C1 segment of cervical spinal cord (tissue), 14 donors: Measurements from ENCODE around the gene WDR59.

Experiments used
- DNase-seq, 14 donors: peaks; one replicate each; lab custom pipeline; 2025; lab: John Stamatoyannopoulos, UW

The WDR59 gene

DNA sequence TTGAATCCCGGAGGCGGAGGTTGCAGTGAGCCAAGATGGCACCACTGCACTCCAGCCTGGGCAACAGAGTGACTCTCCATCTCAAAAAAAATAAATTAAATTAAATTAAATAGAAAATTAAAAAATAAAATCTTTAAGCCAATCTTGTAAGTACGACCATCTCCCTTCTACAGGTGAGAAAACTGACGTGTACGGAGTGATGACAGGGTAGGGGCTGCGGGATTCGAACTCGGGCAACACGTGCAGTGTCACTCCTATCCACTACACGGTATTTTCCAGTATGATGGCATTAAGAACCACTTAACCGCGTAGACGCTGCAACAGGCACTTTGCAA lies 762 bp downstream of the WDR59 start:
- no peak for DNase-seq

- DNase-seq, result no peak
Observed at GRCh38 chr16:74982256-74982655, 2.7 kb downstream of the WDR59 start.

GRCh38 chr16:74975591-74975990 lies 9.3 kb downstream of the WDR59 start:
- DNase-seq, result no peak

DNA sequence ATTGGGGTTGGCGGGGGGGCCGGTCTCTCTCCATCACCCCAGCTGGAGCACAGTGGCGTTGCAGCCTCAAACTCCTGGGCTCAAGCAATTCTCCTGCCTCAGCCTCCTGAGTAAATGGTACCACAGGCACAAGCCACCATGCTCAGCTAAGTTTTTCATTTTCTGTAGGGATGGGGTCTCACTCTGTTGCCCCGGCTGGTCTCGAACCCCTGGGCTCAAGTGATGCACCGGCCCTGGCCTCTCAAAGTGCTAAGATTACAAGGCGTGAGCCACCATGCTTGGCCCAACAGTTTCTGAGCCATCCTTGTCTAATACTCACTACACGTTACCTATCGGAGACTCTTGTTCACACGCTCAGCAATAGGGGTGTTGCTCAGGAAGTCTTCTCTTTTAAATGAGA lies 11.6 kb downstream of the WDR59 start:
- DNase-seq, result no peak

DNA sequence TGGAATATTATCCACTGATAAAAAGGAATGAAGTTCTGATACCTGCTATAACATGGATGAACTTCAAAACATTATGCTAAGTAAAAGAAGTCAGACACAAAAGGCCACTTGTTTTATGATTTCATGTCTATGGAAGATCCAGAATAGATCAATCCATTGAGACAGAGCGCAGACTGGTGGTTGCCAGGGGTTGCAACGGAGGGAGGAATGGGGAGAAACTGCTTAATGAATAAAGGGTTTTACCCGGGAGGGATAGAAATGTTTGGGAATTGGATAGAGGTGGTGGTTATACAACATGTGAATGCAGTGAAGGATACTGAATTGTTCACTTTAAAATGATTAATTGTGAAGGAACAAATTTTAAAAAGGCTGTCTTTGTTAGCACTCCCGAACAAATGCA lies 30.2 kb downstream of the WDR59 start:
- DNase-seq, result peak in 5 of 14 donors; percentile 2 to 19 (median 6)

DNA sequence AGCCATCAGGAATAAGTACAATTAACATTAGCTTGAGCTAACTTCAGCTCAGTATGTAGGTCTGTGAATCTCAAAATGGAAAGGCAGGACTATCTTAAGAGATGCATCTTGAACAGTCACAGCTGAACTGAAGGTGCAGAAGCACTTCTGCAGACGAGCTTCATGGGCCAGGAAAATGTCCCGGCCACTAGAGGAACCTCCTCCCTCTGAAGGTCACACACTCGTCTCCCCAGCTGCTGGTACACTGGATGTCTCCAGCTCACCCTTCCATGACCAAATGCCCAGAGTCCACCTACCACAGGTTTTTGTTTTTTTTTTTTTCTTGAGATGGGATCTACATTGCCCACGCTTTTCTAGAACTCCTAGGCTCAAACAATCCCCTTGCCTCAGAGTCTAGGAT lies 33.2 kb downstream of the WDR59 start:
- DNase-seq, result no peak

DNA sequence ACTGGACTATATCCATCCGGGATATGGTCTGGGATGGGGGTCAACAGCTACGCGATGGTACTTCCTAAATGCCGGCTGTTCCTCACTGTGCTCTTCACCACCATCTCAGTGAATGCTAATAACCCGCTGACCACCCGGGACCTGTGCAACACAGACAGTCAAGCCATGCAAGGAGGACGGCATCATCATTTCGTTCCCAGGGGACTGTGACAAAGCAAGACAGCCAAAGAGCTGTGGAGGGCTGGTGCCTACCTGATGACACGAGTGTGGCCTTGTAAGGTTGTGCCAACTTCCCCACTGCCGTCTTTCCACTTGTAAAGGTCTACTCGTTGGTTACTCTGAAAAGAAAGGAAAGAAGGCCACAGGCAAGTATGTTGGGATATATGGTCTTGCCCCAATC lies 33.7 kb downstream of the WDR59 start:
- DNase-seq, result no peak

DNA sequence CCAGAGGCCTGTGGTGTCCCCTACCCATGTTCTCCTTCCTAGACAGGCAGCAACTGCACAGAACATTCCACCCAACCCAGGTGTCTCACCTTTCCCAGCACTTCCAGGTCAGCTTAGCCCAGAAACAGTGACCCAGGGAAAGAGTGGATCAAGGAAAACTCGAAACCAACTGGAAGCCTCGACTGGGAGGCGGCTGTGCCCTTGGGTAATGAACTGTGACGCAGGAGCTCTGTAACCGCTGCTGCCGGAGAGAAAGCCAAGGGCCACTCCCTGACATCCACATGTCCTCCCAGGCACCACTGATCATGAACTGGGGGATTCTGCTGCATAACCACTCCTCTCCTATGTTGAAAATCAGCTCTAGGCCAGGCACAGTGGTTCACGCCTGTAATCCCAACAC lies 34.4 kb downstream of the WDR59 start:
- DNase-seq, result no peak

GRCh38 chr16:74949309-74949708 lies 35.6 kb downstream of the WDR59 start:
- no peak for DNase-seq

DNA sequence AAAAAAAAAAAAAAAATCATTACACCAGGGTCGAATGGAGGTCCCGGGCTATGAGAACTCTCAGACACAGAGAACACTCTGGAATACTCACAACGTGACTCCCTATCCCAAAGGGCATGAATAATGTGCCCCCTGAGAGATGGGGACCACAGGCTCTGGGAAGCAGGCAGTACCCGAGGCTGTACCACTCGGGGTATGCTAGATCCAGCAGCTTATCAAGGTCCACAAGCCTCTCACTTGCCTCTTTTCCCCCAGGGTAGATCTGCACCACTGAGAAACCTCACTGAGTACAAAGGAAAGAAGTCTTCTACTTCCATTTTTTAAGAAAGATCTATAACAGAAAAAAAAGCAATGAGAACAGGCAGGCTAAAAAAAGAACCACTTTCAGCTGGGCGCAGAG lies 40.5 kb downstream of the WDR59 start:
- DNase-seq, result no peak

DNA sequence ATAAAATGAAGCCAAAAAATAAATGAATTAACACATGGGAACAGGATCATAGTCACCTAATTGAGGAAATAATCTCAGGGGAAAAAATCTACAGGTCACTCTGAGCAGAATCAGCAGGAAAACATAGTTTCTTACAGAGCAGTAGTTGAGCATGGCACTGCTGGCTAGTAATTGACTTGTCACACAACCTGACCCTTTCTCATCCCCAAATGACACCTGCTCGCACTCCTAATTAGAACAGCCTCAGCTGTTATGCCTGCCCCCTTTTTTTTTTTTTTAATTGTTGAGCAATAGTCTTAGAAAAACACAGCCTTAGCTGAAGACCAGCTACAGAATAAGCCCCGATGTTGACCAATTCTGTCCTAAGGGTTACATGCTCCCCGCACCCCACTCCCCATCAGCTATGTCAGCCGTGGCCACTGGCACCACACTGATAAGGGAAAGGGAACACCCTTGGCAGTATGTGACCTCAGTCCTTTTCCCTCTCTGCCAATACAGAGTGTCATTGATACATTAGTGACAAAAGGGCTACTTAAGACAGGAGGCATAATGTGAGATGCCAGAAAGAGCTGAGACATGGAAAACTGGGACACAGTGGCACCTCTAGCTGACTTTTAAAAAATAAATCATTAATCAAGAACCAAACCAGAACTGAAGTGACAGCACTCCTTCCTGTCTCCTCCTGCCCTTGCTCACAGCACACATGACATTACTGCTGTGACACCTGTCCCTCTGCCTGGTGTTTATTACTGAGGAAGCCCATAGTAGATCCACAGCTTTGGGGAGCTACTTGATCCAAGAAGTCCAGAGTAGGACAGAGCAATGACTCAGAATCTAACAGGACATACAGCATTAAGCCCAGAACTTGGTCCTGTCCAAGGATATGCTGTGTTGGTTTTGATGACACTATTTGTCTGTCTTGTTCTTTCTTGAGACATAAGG lies 41.7 kb downstream of the WDR59 start:
- DNase-seq, result no peak

GRCh38 chr16:74942566-74942965 lies 42.4 kb downstream of the WDR59 start:
- no peak for DNase-seq

GRCh38 chr16:74939688-74940087 lies 45.2 kb downstream of the WDR59 start:
- no peak for DNase-seq

GRCh38 chr16:74936902-74937560 lies 47.9 kb downstream of the WDR59 start:
- no peak for DNase-seq

DNA sequence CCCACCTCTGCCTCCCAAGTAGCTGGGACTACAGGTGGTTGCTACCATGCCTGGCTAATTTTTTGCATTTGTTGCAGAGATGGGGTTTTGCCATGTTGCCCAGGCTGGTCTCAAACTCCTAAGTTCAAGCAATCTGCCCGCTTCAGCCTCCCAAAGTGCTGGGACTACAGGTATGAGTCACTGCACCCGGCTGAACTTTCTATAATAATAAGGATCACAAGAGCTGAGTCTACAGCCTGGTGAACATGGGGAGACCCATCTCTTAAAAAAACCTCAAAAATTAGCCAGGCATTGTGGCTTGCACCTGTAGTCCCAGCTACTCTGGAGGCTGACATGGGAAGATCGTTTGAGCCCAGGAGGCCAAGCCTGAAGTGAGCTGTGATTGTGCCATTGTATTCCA lies 53.5 kb downstream of the WDR59 start:
- no peak for DNase-seq

DNA sequence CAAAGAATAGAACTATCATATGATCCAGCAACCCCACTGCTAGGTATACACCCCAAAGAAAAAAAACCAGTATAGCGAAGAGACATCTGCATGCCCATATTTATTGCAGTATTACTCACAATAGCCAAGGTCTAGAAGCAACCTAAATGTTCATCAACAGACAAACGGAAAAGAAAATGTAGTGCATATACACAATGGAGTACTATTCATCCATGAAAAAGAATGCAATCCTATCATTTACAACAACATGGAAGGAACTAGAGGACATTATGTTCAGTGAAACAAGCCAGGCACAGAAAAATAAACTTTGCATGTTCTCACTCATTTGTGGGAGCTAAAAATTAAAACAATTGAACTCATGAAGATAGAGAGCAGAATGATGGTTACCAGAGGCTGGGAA lies 55.3 kb downstream of the WDR59 start:
- no peak for DNase-seq

- no peak for DNase-seq
Observed at GRCh38 chr16:74926805-74927204, 58.1 kb downstream of the WDR59 start.

DNA sequence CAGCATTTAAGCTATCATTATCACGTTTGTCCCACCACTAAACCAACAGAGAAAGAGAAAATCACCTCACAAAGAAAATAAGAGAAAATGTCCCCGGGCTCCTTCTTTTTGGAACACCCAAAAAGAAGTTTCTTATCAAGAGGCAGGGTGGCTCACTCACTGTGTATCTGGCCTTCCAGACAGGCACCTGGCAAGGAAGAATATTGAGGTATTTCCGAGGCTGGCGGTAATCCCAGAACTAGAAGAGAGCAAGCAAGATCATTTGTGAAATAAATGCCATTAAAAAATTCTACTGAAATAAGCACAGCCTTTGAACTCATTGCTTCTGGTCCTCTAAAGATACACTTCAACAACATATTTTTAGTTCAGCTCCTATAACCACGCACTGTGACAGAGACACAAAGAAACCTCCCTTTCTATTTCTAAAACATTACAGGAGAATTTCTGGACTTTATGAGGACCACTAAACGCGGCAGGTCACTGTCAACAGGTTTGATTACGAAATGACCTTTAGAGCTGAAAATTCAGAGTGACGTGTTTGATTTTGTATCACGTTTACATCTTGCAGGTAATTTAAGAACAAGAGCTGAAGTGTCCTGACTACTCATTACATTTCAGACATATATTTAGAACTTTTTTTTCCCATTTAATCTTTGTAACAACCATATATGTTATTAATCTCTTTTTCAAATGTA lies 61.0 kb downstream of the WDR59 start:
- DNase-seq, result no peak

DNA sequence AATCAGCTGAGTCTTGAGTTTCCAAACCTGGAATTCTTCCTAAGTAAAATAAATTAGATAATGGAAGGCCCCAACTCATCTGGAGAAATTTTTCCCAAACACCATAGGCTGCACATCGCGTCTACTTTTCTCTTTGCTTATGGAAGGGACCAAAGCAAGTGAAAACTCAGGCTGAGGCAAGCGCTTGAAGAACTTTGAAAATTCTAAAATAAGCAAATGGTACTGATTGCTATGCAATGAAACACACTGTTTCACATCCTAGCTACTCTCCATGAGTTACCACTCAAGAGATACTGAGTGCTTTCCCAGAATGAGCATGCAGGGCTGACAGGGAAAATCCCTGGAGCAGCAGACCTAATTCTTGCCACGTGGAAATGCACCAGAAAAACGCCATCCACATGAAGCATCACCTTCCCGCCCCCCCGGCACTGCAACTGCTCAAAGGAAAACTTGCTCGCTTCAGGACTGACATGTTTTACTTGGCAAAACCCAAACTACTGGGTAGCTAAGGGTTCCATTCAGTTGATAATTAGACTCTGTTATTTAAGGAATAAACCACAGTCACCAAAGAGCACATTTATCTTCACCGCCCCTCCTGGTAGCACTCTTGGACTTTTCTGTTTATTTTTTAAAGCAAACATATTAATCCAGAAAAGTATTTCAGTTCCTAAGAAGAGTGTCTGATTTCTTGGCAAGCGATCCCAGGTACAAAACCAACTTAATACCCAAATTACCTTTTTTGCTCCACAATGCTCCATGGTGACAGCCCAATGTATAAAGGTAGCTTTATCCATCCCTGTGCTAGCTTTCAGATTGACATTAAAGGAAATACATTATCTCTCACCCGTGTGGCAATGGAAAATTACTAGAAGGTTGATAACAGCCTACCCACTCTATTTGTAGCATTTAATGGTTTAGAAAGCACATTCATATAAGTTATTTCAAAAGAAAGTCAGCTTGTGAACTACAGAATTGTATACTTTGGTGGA lies 62.5 kb downstream of the WDR59 start:
- DNase-seq, result peak in 2 of 14 donors; percentile 13 to 16

DNA sequence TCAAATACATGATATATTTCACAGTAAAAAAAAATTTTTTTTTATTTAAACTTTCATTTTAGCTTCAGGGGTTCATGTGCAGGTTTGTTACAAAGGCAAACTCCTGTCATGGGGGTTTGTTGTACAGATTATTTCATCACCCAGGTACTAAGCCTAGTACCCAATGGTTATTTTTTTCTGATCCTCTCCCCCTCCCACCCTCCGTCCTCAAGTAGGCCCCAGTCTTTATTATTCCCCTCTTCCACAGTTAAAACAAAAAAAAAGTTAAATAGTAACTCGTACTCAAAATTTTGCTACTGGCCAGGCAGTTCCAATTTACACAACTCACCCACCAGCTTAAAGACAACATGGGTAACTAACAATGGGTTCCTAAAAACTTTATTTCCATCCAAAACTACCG lies 63.9 kb downstream of the WDR59 start:
- DNase-seq, result no peak

GRCh38 chr16:74909665-74910064 lies 75.3 kb downstream of the WDR59 start:
- no peak for DNase-seq
